Calu3 (cell line): ENCODE results near the gene PLXNB1. TPM values are rescaled to one million over a fixed set of nuclear protein-coding genes. Genes with fewer than 3 reads are reported as not detected.

Experiments used
- BruUV-seq: library from RNA; stranded (reverse); fragments of 400-500 nt; replicated peaks from 2 replicates; lab custom pipeline; 2021; lab: Mats Ljungman, UMichigan
- CTCF ChIA-PET: fragments of 300-600 bp; sonication (Branson Sonifier 250); formaldehyde crosslinking; loops from one replicate; lab custom pipeline; 2022; ENCODE audit warnings: antibody characterized with exemption; lab: Charles Lee
- DNase-seq: peaks from one replicate; pipeline ENCODE4 v3.0.0; 2022
- H3K27ac Mint-ChIP-seq: one replicate; pipeline ENCODE4 v1.8.0; 2022; ENCODE audit warnings: mixed read lengths; ENCODE audit not compliant: unreplicated experiment
- H3K27me3 Mint-ChIP-seq: one replicate; pipeline ENCODE4 v1.8.0; 2022; ENCODE audit warnings: mixed read lengths; ENCODE audit not compliant: unreplicated experiment
- H3K36me3 Mint-ChIP-seq: one replicate; pipeline ENCODE4 v1.8.0; 2022; ENCODE audit warnings: mild to moderate bottlenecking, moderate library complexity, mixed read lengths; ENCODE audit not compliant: insufficient read depth, unreplicated experiment
- H3K4me1 Mint-ChIP-seq: one replicate; pipeline ENCODE4 v1.8.0; 2022; ENCODE audit warnings: mild to moderate bottlenecking, low read depth, mixed read lengths; ENCODE audit not compliant: unreplicated experiment
- H3K4me3 Mint-ChIP-seq: one replicate; pipeline ENCODE4 v1.8.0; 2022; ENCODE audit warnings: mild to moderate bottlenecking, low read depth, moderate library complexity, mixed read lengths; ENCODE audit not compliant: unreplicated experiment
- H3K9me3 Mint-ChIP-seq: one replicate; pipeline ENCODE4 v1.8.0; 2022; ENCODE audit warnings: low read depth, mixed read lengths; ENCODE audit not compliant: unreplicated experiment
- CTCF ChIP-seq: fragments of 200-600 bp; IDR thresholded peaks from one replicate; pipeline ENCODE4 v1.8.0; 2022; ENCODE audit warnings: antibody characterized with exemption; ENCODE audit not compliant: unreplicated experiment
- intact Hi-C: fragments of 100-400 bp; cut with micrococcal nuclease; formaldehyde crosslinking; loops from one replicate; pipeline ENCODE4 v1.10.0; 2022; ENCODE audit not compliant: unreplicated experiment
- total RNA-seq: library from RNA; stranded (reverse); gene quantifications from 2 replicates; pipeline ENCODE4 v1.2.3, GENCODE V29; 2022

PLXNB1 gene
- total RNA-seq, 1 experiment from 2014 or later: 174 TPM

- Mint-ChIP-seq H3K9me3 (no peaks in the 10 kb centered on the region), H3K27me3 (peaks cover under 1% of the 10 kb centered on the region), H3K27ac (no peak within 1 kb of the TSS), H3K4me3 (no peak within 1 kb of the TSS), H3K36me3 (no peaks in the 10 kb centered on the region), H3K4me1 (no peaks in the 10 kb centered on the region)
- CTCF ChIA-PET: no interaction called here
- intact Hi-C loops: no loop called here
- no peak for DNase-seq
- BruUV-seq: no TSS peak
- no peak for TF ChIP-seq CTCF
These were observed 58.1 kb downstream of the PLXNB1 start, which contains the start of gene FBXW12 for GRCh38 chr3:48371651-48372376. Gene FBXW12 (plus strand): TSS chr3:48372219. CDS start chr3:48372768, 549 bp downstream.

GRCh38 chr3:48370333-48370713 lies 59.6 kb downstream of the PLXNB1 start:
- no peak for TF ChIP-seq CTCF
- no peak for DNase-seq
- Mint-ChIP-seq H3K27me3 (peaks cover 2% of the 10 kb centered on the region), H3K9me3 (no peaks in the 10 kb centered on the region), H3K36me3 (no peaks in the 10 kb centered on the region), H3K4me3 (no peak overlapping the region), H3K27ac (no peak overlapping the region), H3K4me1 (no peaks in the 10 kb centered on the region)
- CTCF ChIA-PET: interaction anchor here (0.6 kb wide), 1 partner anchor 151 kb away, joined by 3 read pairs; no protein-coding TSS in a partner anchor
- BruUV-seq: no TSS peak
- intact Hi-C loops: no loop called here

- Mint-ChIP-seq H3K27me3 (peaks cover 7% of the 10 kb centered on the region), H3K4me1 (no peaks in the 10 kb centered on the region), H3K4me3 (no peak overlapping the region), H3K9me3 (no peaks in the 10 kb centered on the region), H3K27ac (no peak overlapping the region), H3K36me3 (no peaks in the 10 kb centered on the region)
- no peak for TF ChIP-seq CTCF
- intact Hi-C loops: no loop called here
- no peak for DNase-seq
- CTCF ChIA-PET: no interaction called here
- no TSS peak for BruUV-seq
These were observed 60.1 kb downstream of the PLXNB1 start for GRCh38 chr3:48369693-48370332.

GRCh38 chr3:48367201-48367600 lies 62.7 kb downstream of the PLXNB1 start:
- intact Hi-C loops: no loop called here
- no peak overlapping the region for H3K4me3 Mint-ChIP-seq
- peaks cover 13% of the 10 kb centered on the region for H3K27me3 Mint-ChIP-seq
- H3K36me3 Mint-ChIP-seq: no peaks in the 10 kb centered on the region
- BruUV-seq: no TSS peak
- TF ChIP-seq CTCF: no peak
- H3K9me3 Mint-ChIP-seq: no peaks in the 10 kb centered on the region
- DNase-seq: peak; percentile 29
- CTCF ChIA-PET: interaction anchor here (0.6 to 1.2 kb wide), 6 partner anchors 8 to 1244 kb away, joined by 3 to 6 read pairs (median 3); no protein-coding TSS in a partner anchor
- H3K27ac Mint-ChIP-seq: no peak overlapping the region
- H3K4me1 Mint-ChIP-seq: no peaks in the 10 kb centered on the region
